Measurements from ENCODE around the gene SSR4. TPM values are rescaled to one million over a fixed set of nuclear protein-coding genes. Genes with fewer than 3 reads are reported as not detected.
A peak's percentile ranks its signal among the peaks of the same experiment; 100 is the strongest.

Gene SSR4
- total RNA-seq, 3 donors from 2014 or later = 295 to 341 (median 296) TPM

- no peaks in the 10 kb centered on the region for H3K36me3 Mint-ChIP-seq (ENCODE audit: insufficient read depth)
- no peaks in the 10 kb centered on the region for H3K9me3 Mint-ChIP-seq
- peak in 1 of 2 donors; percentile 8 for ATAC-seq
- no peaks in the 10 kb centered on the region for H3K27me3 Mint-ChIP-seq (ENCODE audit: low read depth)
- peaks cover 48% of the 10 kb centered on the region for H3K4me1 Mint-ChIP-seq (ENCODE audit: low read depth)
- no peak for DNase-seq
- peak overlapping the region; percentile 64 for H3K4me3 Mint-ChIP-seq
Observed at GRCh38 chrX:153819384-153820040, 25.0 kb downstream of the SSR4 start.

DNA sequence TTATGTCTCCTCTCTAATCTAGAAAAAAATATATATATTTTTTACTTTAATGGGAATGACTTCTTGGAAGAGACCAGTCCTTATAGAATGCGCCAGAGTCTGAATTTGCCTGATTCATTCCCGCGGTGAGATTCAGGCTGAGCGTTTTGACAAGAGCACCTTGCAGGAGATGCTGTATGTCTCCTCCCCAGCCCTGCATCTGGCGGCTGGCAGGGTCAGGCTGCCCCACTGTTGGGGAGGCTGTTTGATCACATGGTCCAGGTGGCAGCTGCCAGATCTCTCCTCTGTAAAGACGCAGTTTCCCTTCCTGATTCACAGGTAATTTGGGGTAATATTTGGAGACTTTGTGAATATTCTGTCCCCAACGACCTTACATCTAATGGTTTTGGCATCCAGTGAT, 26.1 kb downstream of the SSR4 start:
- H3K27me3 Mint-ChIP-seq (ENCODE audit: low read depth) = no peaks in the 10 kb centered on the region
- no peaks in the 10 kb centered on the region for H3K36me3 Mint-ChIP-seq (ENCODE audit: insufficient read depth)
- no peak for ATAC-seq
- no peak for DNase-seq
- H3K4me1 Mint-ChIP-seq (ENCODE audit: low read depth) = peaks cover 41% of the 10 kb centered on the region
- no peak overlapping the region for H3K4me3 Mint-ChIP-seq
- H3K9me3 Mint-ChIP-seq = no peaks in the 10 kb centered on the region

GRCh38 chrX:153821066-153821465, 26.6 kb downstream of the SSR4 start:
- no peaks in the 10 kb centered on the region for H3K27me3 Mint-ChIP-seq (ENCODE audit: low read depth)
- ATAC-seq (no peak), DNase-seq (no peak)
- H3K4me3 Mint-ChIP-seq = no peak overlapping the region
- H3K4me1 Mint-ChIP-seq (ENCODE audit: low read depth) = peaks cover 41% of the 10 kb centered on the region
- no peaks in the 10 kb centered on the region for H3K36me3 Mint-ChIP-seq (ENCODE audit: insufficient read depth)
- no peaks in the 10 kb centered on the region for H3K9me3 Mint-ChIP-seq

DNA sequence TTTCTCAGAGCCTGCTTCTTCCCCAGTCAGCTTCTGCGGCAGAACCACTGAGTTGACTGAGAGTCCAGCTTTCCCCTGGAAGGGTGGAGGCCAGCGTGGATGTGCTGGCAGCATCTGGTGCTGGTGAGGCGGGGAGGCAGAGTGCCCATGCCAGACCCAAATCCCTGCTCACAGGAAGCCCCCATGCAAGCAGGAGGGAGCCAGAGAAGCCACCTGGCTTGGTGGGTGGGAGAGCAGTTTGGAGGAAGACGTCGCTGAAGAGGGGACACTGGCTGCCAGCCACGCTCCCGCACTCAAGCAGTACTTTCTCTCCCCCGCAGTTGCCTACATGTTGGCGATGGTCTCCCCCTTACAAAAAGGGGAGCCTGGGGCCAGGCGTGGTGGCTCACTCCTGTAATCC, 29.9 kb downstream of the SSR4 start:
- peaks cover 39% of the 10 kb centered on the region for H3K4me1 Mint-ChIP-seq (ENCODE audit: low read depth)
- H3K27me3 Mint-ChIP-seq (ENCODE audit: low read depth) = no peaks in the 10 kb centered on the region
- H3K9me3 Mint-ChIP-seq = no peaks in the 10 kb centered on the region
- DNase-seq = no peak
- no peak for ATAC-seq
- H3K36me3 Mint-ChIP-seq (ENCODE audit: insufficient read depth) = no peaks in the 10 kb centered on the region
- no peak overlapping the region for H3K4me3 Mint-ChIP-seq

GRCh38 chrX:153825042-153825441, 30.6 kb downstream of the SSR4 start:
- DNase-seq = no peak
- H3K27me3 Mint-ChIP-seq (ENCODE audit: low read depth) = no peaks in the 10 kb centered on the region
- H3K4me1 Mint-ChIP-seq (ENCODE audit: low read depth) = peaks cover 35% of the 10 kb centered on the region
- H3K36me3 Mint-ChIP-seq (ENCODE audit: insufficient read depth) = no peaks in the 10 kb centered on the region
- ATAC-seq = no peak
- H3K9me3 Mint-ChIP-seq = no peaks in the 10 kb centered on the region
- H3K4me3 Mint-ChIP-seq = no peak overlapping the region

DNA sequence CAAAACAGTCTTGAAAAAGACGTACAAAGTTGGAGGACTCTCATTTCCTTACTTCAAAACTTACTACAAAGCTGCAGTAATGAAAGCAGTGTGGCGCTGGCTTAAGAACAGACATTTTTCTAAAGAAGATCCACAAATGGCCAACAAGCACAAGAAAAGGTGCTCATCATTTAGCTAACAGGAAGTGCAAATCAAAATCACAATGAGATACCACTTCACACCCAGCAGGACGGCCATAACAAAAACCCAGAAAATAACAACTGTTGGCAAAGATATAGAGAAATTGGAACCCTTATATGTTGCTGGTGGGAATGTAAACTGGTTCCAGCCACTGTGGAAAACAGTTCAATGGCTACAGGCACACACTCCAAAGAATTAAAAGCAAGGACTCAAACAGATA, 32.5 kb downstream of the SSR4 start:
- H3K4me1 Mint-ChIP-seq (ENCODE audit: low read depth) = peaks cover 21% of the 10 kb centered on the region
- no peak for DNase-seq
- ATAC-seq = no peak
- H3K36me3 Mint-ChIP-seq (ENCODE audit: insufficient read depth) = no peaks in the 10 kb centered on the region
- H3K27me3 Mint-ChIP-seq (ENCODE audit: low read depth) = no peaks in the 10 kb centered on the region
- H3K9me3 Mint-ChIP-seq = no peaks in the 10 kb centered on the region
- H3K4me3 Mint-ChIP-seq = no peak overlapping the region

GRCh38 chrX:153827903-153828302, 33.4 kb downstream of the SSR4 start:
- Mint-ChIP-seq H3K4me1 (ENCODE audit: low read depth) (peaks cover 13% of the 10 kb centered on the region), H3K36me3 (ENCODE audit: insufficient read depth) (no peaks in the 10 kb centered on the region), H3K27me3 (ENCODE audit: low read depth) (peaks cover 2% of the 10 kb centered on the region), H3K9me3 (no peaks in the 10 kb centered on the region), H3K4me3 (no peak overlapping the region)
- ATAC-seq (no peak), DNase-seq (no peak)

GRCh38 chrX:153828308-153828707, 33.8 kb downstream of the SSR4 start:
- DNase-seq (no peak), ATAC-seq (no peak)
- H3K36me3 Mint-ChIP-seq (ENCODE audit: insufficient read depth) = no peaks in the 10 kb centered on the region
- peaks cover 13% of the 10 kb centered on the region for H3K4me1 Mint-ChIP-seq (ENCODE audit: low read depth)
- no peaks in the 10 kb centered on the region for H3K9me3 Mint-ChIP-seq
- peaks cover 2% of the 10 kb centered on the region for H3K27me3 Mint-ChIP-seq (ENCODE audit: low read depth)
- H3K4me3 Mint-ChIP-seq = no peak overlapping the region

GRCh38 chrX:153828723-153829548, 34.5 kb downstream of the SSR4 start:
- no peaks in the 10 kb centered on the region for H3K36me3 Mint-ChIP-seq (ENCODE audit: insufficient read depth)
- peak; percentile 12 to 13 for ATAC-seq
- no peak for DNase-seq

GRCh38 chrX:153829549-153829798, 35.0 kb downstream of the SSR4 start:
- ATAC-seq (peak in 1 of 2 donors; percentile 16), DNase-seq (no peak)
- Mint-ChIP-seq H3K4me1 (ENCODE audit: low read depth) (peaks cover 9% of the 10 kb centered on the region), H3K9me3 (no peaks in the 10 kb centered on the region), H3K27me3 (ENCODE audit: low read depth) (peaks cover 2% of the 10 kb centered on the region), H3K36me3 (ENCODE audit: insufficient read depth) (no peaks in the 10 kb centered on the region), H3K4me3 (peak overlapping the region; percentile 42)

More at GRCh38 chrX:153828723-153829548, 34.5 kb downstream of the SSR4 start:
- Mint-ChIP-seq H3K9me3 (no peaks in the 10 kb centered on the region), H3K27me3 (ENCODE audit: low read depth) (peaks cover 2% of the 10 kb centered on the region), H3K4me1 (ENCODE audit: low read depth) (peaks cover 9% of the 10 kb centered on the region), H3K4me3 (peak overlapping the region; percentile 42)

DNA sequence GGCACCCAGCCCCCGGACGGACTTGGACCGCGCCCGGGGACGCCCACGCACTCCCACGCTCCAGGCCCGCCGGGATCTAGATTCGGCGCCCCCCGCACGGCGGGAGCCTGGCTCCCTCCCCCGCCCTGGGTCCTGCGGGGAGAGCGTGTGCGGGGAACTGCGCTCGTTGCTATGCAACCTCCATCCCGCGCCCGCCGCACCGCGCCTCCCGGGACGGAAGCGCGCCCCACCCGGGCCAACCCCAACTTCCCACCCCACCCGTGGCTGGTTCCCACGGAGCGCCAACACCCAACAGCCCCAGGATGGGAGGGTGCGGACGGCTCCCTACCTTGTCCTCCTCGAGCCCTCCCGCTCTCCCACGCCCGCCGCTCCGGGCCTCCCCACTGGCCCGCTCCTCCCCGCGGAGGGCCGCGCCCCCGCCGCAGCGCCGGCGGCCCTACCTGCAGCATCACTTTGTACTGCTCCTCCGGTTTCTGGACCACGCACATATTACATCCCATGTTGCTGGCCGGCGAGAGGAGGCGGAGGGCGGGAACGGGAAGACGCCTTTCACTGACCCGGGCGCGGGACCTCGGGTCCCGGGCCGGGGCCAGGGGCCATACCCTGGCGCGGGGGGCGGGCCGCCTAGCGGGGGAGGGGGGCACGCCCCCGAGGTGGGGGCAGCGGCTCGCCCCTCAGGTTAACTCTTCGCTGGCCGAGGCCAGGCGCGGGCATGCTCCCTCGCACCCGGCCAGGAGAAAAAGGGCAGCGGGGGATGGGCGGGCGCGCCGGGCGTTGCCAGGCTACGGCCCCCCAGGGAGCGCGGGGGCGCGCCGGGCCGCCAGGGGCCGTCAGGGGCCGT, 35.6 kb downstream of the SSR4 start, which contains the start of gene PDZD4:
Gene PDZD4 (minus strand): TSS at position 746 of the 841 bp plus-strand sequence. CDS start 246 bp downstream, at position 500.
- ATAC-seq (peak; percentile 65 to 71), DNase-seq (no peak)
- H3K27me3 Mint-ChIP-seq (ENCODE audit: low read depth) = peaks cover 2% of the 10 kb centered on the region
- H3K36me3 Mint-ChIP-seq (ENCODE audit: insufficient read depth) = no peaks in the 10 kb centered on the region
- H3K9me3 Mint-ChIP-seq = no peaks in the 10 kb centered on the region
- peaks cover 9% of the 10 kb centered on the region for H3K4me1 Mint-ChIP-seq (ENCODE audit: low read depth)
- H3K4me3 Mint-ChIP-seq = peak within 1 kb of the TSS; percentile 58

- Mint-ChIP-seq H3K27me3 (ENCODE audit: low read depth) (peaks cover 2% of the 10 kb centered on the region), H3K4me1 (ENCODE audit: low read depth) (peaks cover 9% of the 10 kb centered on the region), H3K9me3 (no peaks in the 10 kb centered on the region), H3K36me3 (ENCODE audit: insufficient read depth) (no peaks in the 10 kb centered on the region), H3K4me3 (no peak overlapping the region)
- ATAC-seq (peak; percentile 36 to 55), DNase-seq (no peak)
Observed at GRCh38 chrX:153830640-153831428, 36.4 kb downstream of the SSR4 start.

DNA sequence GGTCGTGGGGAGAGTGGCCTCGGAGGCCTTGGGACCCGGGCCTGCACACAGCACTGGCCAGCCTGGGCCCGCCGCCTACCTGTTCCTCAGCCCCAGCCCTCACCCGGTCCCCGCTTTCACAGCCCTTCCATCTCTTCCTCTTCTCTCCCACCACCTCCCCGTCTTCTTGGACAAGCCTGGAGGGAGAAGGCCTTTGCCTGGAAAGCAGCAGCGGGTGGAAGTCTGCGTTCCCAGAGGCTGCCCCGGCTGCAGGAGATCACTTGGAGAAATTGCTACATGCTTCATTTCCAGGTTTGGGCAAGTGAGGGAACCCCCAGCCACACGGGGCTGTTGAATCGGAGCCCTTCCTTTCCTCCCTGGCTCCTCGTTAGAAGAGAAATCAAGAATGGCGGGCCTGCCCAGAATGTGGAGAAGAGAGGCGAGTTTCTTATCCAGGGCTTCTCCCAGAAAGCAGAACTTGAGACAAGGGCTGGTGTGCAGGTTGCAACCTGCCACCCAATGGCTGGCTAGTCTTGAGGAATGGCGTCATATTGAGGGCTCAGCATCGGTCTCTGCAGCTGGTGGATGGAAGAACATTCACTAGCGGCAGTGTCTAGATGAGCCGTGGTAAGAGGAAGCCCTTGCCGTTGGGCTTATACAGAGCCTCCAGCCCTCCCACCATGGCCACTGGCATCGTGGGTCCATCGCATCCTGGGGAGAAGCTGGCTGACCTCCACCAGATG, 37.1 kb downstream of the SSR4 start:
- no peak for ATAC-seq
- Mint-ChIP-seq H3K4me1 (ENCODE audit: low read depth) (peaks cover 9% of the 10 kb centered on the region), H3K9me3 (no peaks in the 10 kb centered on the region), H3K4me3 (peak overlapping the region; percentile 58), H3K36me3 (ENCODE audit: insufficient read depth) (no peaks in the 10 kb centered on the region), H3K27me3 (ENCODE audit: low read depth) (peaks cover 2% of the 10 kb centered on the region)
- DNase-seq = no peak
